Measurements from ENCODE around the gene AP3D1. TPM values are rescaled to one million over a fixed set of nuclear protein-coding genes. Genes with fewer than 3 reads are reported as not detected.

AP3D1 gene
- total and polyA plus RNA-seq, 9 of the 15 experiments (the other 6 are each of a cell fraction or from before 2014, with no cell fraction given) = 1.2 to 86.1 (median 35.9) TPM

DNA sequence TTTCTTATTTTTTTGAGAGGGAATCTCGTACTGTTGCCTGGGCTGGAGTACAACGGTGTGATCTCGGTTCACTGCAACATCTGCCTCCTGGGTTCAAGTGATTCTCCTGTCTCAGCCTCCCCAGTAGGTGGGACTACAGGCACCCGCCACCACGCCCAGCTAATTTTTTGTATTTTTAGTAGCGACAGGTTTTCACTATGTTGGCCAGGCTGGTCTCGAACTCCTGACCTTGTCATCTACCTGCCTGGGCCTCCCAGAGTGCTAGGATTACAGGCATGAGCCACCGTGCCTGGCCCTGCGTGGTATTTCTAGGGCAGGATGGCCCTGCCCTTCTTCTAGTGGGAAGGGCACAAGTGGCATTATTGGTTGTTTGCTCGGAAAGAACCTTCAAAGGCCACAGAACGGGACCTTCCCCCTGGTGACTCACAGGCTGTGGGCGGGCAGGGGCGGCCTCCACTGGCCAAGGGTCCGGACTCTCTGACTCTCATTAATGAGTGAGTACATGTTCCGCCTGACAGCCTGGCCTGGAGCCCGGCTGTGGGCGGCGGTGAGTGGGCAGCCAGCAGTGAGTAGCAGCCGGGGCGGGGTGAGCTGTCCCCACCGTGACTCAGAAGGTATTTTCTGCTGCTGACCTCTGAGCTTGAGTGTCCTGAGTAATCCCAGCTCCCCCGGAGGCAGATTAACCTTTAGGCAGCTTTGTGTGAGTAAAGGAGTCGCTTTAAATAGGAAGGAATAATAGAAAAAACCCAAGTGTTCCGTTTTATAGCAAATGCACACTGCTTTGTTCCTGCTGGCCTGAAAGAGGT is 17.5 kb upstream of the AP3D1 start (continued):
- TF ChIP-seq, protein P1, sequence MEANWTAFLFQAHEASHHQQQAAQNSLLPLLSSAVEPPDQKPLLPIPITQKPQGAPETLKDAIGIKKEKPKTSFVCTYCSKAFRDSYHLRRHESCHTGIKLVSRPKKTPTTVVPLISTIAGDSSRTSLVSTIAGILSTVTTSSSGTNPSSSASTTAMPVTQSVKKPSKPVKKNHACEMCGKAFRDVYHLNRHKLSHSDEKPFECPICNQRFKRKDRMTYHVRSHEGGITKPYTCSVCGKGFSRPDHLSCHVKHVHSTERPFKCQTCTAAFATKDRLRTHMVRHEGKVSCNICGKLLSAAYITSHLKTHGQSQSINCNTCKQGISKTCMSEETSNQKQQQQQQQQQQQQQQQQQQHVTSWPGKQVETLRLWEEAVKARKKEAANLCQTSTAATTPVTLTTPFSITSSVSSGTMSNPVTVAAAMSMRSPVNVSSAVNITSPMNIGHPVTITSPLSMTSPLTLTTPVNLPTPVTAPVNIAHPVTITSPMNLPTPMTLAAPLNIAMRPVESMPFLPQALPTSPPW (CRISPR knock-in tag; IDR thresholded peaks at IDR 0.05) = peak; percentile 72
- TF ChIP-seq, protein P2, sequence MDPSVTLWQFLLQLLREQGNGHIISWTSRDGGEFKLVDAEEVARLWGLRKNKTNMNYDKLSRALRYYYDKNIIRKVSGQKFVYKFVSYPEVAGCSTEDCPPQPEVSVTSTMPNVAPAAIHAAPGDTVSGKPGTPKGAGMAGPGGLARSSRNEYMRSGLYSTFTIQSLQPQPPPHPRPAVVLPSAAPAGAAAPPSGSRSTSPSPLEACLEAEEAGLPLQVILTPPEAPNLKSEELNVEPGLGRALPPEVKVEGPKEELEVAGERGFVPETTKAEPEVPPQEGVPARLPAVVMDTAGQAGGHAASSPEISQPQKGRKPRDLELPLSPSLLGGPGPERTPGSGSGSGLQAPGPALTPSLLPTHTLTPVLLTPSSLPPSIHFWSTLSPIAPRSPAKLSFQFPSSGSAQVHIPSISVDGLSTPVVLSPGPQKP (CRISPR knock-in tag; IDR thresholded peaks at IDR 0.05) = no peak
- TF ChIP-seq TAF1 (IDR thresholded peaks at IDR 0.05; ENCODE audit: control insufficient read depth, extremely low read depth, insufficient read depth, low read length, severe bottlenecking) = peak; percentile 53
- TF ChIP-seq, protein P3, sequence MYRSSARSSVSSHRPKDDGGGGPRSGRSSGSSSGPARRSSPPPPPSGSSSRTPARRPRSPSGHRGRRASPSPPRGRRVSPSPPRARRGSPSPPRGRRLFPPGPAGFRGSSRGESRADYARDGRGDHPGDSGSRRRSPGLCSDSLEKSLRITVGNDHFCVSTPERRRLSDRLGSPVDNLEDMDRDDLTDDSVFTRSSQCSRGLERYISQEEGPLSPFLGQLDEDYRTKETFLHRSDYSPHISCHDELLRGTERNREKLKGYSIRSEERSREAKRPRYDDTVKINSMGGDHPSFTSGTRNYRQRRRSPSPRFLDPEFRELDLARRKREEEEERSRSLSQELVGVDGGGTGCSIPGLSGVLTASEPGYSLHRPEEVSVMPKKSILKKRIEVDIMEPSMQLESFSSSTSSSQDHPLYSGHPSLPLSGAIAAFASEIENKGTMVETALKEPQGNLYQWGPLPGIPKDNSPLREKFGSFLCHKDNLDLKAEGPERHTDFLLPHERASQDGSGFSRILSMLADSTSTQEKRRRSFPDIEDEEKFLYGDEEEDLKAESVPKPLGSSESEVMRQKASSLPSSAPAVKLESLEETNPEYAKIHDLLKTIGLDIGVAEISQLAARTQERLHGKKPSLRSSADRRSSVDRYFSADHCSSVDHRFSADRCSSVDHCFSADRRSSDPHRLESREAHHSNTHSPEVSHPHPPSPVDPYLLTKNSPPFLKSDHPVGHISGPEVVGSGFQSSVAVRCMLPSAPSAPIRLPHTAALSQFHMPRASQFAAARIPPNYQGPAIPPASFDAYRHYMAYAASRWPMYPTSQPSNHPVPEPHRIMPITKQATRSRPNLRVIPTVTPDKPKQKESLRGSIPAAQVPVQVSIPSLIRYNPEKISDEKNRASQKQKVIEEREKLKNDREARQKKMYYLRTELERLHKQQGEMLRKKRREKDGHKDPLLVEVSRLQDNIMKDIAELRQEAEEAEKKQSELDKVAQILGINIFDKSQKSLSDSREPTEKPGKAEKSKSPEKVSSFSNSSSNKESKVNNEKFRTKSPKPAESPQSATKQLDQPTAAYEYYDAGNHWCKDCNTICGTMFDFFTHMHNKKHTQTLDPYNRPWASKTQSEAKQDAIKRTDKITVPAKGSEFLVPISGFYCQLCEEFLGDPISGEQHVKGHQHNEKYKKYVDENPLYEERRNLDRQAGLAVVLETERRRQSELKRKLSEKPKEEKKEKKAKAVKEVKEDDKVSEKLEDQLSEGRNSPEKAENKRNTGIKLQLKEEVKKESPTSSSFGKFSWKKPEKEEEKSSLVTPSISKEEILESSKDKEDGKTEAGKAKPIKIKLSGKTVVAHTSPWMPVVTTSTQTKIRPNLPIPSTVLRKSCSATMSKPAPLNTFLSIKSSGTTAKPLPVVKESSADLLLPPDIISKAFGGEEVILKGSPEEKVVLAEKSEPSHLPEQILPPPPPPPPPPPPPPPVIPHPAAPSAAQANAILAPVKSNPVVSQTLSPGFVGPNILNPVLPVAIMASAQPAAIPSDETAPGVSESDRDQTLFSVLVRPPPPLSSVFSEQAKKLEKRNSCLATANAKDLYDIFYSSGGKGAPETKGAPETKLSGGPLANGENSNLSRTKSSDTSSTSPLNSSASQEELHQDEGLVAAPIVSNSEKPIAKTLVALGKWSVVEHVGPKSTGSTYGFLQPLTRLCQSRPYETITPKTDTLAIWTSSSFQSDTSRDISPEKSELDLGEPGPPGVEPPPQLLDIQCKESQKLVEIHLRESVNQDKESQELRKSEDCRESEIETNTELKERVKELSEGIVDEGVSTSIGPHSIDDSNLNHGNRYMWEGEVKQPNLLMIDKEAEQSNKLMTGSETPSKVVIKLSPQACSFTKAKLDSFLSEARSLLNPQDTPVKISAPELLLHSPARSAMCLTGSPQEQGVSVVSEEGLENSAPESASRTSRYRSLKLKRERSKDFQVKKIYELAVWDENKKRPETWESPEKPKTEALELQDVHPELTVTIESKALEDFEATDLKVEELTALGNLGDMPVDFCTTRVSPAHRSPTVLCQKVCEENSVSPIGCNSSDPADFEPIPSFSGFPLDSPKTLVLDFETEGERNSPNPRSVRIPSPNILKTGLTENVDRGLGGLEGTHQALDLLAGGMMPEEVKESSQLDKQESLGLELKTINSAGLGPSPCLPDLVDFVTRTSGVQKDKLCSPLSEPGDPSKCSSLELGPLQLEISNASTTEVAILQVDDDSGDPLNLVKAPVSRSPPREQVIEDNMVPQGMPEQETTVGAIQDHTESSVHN (IDR thresholded peaks at IDR 0.05; ENCODE audit: borderline replicate concordance in 1 of 2, low read depth in 1 of 2) = 0 out of 4 replicates have a peak, but pooled peaks of 1 of the 2 experiments have one; percentile 42
- TF ChIP-seq, protein P4, sequence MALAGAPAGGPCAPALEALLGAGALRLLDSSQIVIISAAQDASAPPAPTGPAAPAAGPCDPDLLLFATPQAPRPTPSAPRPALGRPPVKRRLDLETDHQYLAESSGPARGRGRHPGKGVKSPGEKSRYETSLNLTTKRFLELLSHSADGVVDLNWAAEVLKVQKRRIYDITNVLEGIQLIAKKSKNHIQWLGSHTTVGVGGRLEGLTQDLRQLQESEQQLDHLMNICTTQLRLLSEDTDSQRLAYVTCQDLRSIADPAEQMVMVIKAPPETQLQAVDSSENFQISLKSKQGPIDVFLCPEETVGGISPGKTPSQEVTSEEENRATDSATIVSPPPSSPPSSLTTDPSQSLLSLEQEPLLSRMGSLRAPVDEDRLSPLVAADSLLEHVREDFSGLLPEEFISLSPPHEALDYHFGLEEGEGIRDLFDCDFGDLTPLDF (CRISPR knock-in tag; IDR thresholded peaks at IDR 0.05) = no peak
- no peak for TF ChIP-seq PHTF2 (CRISPR knock-in tag; IDR thresholded peaks at IDR 0.05)
- TF ChIP-seq, protein P5, sequence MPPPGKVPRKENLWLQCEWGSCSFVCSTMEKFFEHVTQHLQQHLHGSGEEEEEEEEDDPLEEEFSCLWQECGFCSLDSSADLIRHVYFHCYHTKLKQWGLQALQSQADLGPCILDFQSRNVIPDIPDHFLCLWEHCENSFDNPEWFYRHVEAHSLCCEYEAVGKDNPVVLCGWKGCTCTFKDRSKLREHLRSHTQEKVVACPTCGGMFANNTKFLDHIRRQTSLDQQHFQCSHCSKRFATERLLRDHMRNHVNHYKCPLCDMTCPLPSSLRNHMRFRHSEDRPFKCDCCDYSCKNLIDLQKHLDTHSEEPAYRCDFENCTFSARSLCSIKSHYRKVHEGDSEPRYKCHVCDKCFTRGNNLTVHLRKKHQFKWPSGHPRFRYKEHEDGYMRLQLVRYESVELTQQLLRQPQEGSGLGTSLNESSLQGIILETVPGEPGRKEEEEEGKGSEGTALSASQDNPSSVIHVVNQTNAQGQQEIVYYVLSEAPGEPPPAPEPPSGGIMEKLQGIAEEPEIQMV (tag; conservative IDR thresholded peaks at IDR 0.05; ENCODE audit: low read depth) = no peak
- TF ChIP-seq, protein P6, sequence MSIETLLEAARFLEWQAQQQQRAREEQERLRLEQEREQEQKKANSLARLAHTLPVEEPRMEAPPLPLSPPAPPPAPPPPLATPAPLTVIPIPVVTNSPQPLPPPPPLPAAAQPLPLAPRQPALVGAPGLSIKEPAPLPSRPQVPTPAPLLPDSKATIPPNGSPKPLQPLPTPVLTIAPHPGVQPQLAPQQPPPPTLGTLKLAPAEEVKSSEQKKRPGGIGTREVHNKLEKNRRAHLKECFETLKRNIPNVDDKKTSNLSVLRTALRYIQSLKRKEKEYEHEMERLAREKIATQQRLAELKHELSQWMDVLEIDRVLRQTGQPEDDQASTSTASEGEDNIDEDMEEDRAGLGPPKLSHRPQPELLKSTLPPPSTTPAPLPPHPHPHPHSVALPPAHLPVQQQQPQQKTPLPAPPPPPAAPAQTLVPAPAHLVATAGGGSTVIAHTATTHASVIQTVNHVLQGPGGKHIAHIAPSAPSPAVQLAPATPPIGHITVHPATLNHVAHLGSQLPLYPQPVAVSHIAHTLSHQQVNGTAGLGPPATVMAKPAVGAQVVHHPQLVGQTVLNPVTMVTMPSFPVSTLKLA (conservative IDR thresholded peaks at IDR 0.05) = peak in 1 of 2 experiments; percentile 75
